Fibroblast of the aortic adventitia (primary cell): Measurements from ENCODE around the gene KLHL29. TPM values are rescaled to one million over a fixed set of nuclear protein-coding genes. Genes with fewer than 3 reads are reported as not detected.
A peak's percentile ranks its signal among the peaks of the same experiment; 100 is the strongest.

Experiments used
- DNase-seq: peaks from one replicate; pipeline ENCODE4 v3.0.0-alpha.2; 2010; ENCODE audit warnings: low read depth
- H3K4me3 ChIP-seq: 2 replicates; pipeline ENCODE4 v1.5.1; 2011; ENCODE audit warnings: low read depth, mild to moderate bottlenecking, control low read depth, low read length, moderate library complexity
- CTCF ChIP-seq: IDR thresholded peaks from 2 replicates; pipeline ENCODE4 v1.5.1; 2011; ENCODE audit warnings: mild to moderate bottlenecking, low read length, control low read depth, inconsistent platforms; ENCODE audit not compliant: insufficient read depth
- total RNA-seq: library from RNA; depleted of rRNA; stranded (reverse); fragments of >200 nt; gene quantifications from 2 replicates; pipeline ENCODE4 v1.2.3, GENCODE V29; 2012; ENCODE audit warnings: low replicate concordance

The KLHL29 gene
- total RNA-seq, 1 donor = 4.7 TPM

GRCh38 chr2:23509103-23509502, 124.1 kb downstream of the KLHL29 start:
- DNase-seq = no peak
- no peak overlapping the region for H3K4me3 ChIP-seq
- no peak for TF ChIP-seq CTCF

- DNase-seq = no peak
- no peak for TF ChIP-seq CTCF
- H3K4me3 ChIP-seq = no peak overlapping the region
Measured at GRCh38 chr2:23509596-23510292, 124.8 kb downstream of the KLHL29 start.

GRCh38 chr2:23510471-23510870, 125.5 kb downstream of the KLHL29 start:
- no peak for TF ChIP-seq CTCF
- H3K4me3 ChIP-seq = no peak overlapping the region
- DNase-seq = no peak

- TF ChIP-seq CTCF = no peak
- no peak for DNase-seq
- no peak overlapping the region for H3K4me3 ChIP-seq
Measured at GRCh38 chr2:23512778-23513177, 127.8 kb downstream of the KLHL29 start.

- H3K4me3 ChIP-seq = no peak overlapping the region
- DNase-seq = no peak
- no peak for TF ChIP-seq CTCF
Measured at GRCh38 chr2:23513245-23513871, 128.4 kb downstream of the KLHL29 start.

GRCh38 chr2:23513872-23514793, 129.2 kb downstream of the KLHL29 start:
- no peak for TF ChIP-seq CTCF
- DNase-seq = peak; percentile 29
- H3K4me3 ChIP-seq = no peak overlapping the region
